Fibroblast of villous mesenchyme (primary cell): ENCODE results near the gene ETFA. TPM values are rescaled to one million over a fixed set of nuclear protein-coding genes. Genes with fewer than 3 reads are reported as not detected.

Experiments
- DNase-seq: peaks from one replicate; pipeline ENCODE4 v3.0.0-alpha.2; 2010; ENCODE audit warnings: low read depth
- H3K4me3 ChIP-seq: 2 replicates; pipeline ENCODE4 v1.5.1; 2011; ENCODE audit warnings: low read depth, mild to moderate bottlenecking, low read length
- CTCF ChIP-seq: IDR thresholded peaks from 2 replicates; pipeline ENCODE4 v1.5.1; 2012; ENCODE audit warnings: low read depth, mild to moderate bottlenecking, low read length; ENCODE audit not compliant: insufficient read depth
- total RNA-seq: library from RNA; depleted of rRNA; stranded (reverse); fragments of >200 nt; gene quantifications from 2 replicates; pipeline ENCODE4 v1.2.3, GENCODE V29; 2012

ETFA gene
- total RNA-seq, 1 donor = 114 TPM

GRCh38 chr15:76176487-76177085, 134.7 kb downstream of the ETFA start:
- DNase-seq = no peak
- TF ChIP-seq CTCF = no peak
- no peak overlapping the region for H3K4me3 ChIP-seq

GRCh38 chr15:76176059-76176458, 135.2 kb downstream of the ETFA start:
- DNase-seq = no peak

GRCh38 chr15:76175442-76175841, 135.8 kb downstream of the ETFA start:
- no peak for DNase-seq
- TF ChIP-seq CTCF = no peak
- no peak overlapping the region for H3K4me3 ChIP-seq

More at GRCh38 chr15:76176059-76176458, 135.2 kb downstream of the ETFA start:
- TF ChIP-seq CTCF = no peak
- H3K4me3 ChIP-seq = no peak overlapping the region

GRCh38 chr15:76174654-76175053, 136.6 kb downstream of the ETFA start:
- H3K4me3 ChIP-seq = no peak overlapping the region
- TF ChIP-seq CTCF = no peak
- DNase-seq = no peak

GRCh38 chr15:76173317-76173834, 137.9 kb downstream of the ETFA start:
- no peak for DNase-seq
- H3K4me3 ChIP-seq = no peak overlapping the region
- TF ChIP-seq CTCF = no peak

GRCh38 chr15:76172782-76173181, 138.5 kb downstream of the ETFA start:
- TF ChIP-seq CTCF = no peak
- DNase-seq = no peak
- no peak overlapping the region for H3K4me3 ChIP-seq
